GM23248 (cell line): ENCODE data around the gene CHCHD4.

Experiments
- EZH2 ChIP-seq: fragments of 200-600 bp; sonication (generic); IDR thresholded peaks from 2 replicates; pipeline ENCODE4 v1.6.1; 2018; ENCODE audit warnings: antibody characterized with exemption, mild to moderate bottlenecking; ENCODE audit not compliant: insufficient read depth, poor library complexity, severe bottlenecking
- EZH2phosphoT487 ChIP-seq: fragments of 200-600 bp; sonication (generic); IDR thresholded peaks from 2 replicates; pipeline ENCODE4 v1.6.1; 2018; ENCODE audit warnings: antibody characterized with exemption, moderate library complexity, mild to moderate bottlenecking, low read depth; ENCODE audit not compliant: insufficient read depth

- TF ChIP-seq EZH2: no peak
- no peak for TF ChIP-seq EZH2phosphoT487
Observed at GRCh38 chr3:14139771-14140170, 15.1 kb upstream of the CHCHD4 start.
